ENCODE measurements around the gene GRIK3.

Gene GRIK3

DNA sequence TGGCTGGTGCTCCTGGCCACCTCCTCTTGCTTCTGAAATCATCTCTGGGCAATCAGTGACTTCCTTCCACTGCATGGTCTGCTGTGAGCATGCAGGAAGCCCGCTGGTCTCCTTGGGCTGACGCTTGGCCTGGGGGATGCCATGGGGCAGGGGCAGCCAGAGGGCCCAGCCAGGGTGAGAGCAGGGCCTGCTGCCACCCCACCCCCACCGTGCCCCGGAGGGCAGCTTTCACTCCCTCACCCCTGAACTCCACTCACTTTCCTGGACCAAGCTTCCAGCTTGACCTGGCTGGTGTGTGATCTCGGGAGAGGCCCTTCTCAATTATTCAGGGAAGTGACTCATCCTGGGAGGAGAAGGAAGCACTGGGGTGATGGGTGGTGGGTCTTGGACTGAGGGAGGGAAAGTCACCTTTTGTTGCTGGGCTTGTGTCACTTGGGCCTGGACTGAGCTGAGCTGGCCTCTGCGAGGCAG, 281.4 kb downstream of the GRIK3 start:
- DNase-seq (ENCODE audit: extremely low read depth, low read depth): no peak
- TF ChIP-seq, protein P1, sequence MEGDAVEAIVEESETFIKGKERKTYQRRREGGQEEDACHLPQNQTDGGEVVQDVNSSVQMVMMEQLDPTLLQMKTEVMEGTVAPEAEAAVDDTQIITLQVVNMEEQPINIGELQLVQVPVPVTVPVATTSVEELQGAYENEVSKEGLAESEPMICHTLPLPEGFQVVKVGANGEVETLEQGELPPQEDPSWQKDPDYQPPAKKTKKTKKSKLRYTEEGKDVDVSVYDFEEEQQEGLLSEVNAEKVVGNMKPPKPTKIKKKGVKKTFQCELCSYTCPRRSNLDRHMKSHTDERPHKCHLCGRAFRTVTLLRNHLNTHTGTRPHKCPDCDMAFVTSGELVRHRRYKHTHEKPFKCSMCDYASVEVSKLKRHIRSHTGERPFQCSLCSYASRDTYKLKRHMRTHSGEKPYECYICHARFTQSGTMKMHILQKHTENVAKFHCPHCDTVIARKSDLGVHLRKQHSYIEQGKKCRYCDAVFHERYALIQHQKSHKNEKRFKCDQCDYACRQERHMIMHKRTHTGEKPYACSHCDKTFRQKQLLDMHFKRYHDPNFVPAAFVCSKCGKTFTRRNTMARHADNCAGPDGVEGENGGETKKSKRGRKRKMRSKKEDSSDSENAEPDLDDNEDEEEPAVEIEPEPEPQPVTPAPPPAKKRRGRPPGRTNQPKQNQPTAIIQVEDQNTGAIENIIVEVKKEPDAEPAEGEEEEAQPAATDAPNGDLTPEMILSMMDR (IDR thresholded peaks at IDR 0.05; ENCODE audit: low read depth, low read length, missing control alignments): no peak
- H3K4me3 ChIP-seq (replicated peaks; ENCODE audit: low read depth, low read length): no peak overlapping the region

DNA sequence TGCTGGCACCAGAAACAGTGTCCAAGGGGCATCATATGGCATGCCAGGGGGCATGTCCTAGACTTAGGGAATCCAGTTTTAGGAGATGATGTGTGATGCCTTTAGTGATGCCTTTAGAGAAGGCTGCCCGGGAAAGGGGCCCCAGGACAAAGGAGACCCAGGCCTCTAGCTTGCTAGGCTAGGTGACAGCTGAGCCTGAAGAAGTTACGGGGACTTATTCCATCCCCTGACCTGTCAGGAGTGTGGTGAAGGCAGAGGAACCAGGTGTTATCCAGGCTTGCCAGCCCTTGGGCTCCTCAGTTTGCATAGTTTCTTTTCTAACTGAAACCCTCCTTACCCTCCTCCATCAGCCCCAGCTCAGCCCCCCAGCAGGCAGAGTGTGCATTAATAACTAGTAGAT, 281.9 kb downstream of the GRIK3 start:
- no peak overlapping the region for H3K4me3 ChIP-seq (replicated peaks; ENCODE audit: low read depth, low read length)
- DNase-seq (ENCODE audit: extremely low read depth, low read depth): no peak
- TF ChIP-seq, protein P1 (IDR thresholded peaks at IDR 0.05; ENCODE audit: low read depth, low read length, missing control alignments): no peak

DNA sequence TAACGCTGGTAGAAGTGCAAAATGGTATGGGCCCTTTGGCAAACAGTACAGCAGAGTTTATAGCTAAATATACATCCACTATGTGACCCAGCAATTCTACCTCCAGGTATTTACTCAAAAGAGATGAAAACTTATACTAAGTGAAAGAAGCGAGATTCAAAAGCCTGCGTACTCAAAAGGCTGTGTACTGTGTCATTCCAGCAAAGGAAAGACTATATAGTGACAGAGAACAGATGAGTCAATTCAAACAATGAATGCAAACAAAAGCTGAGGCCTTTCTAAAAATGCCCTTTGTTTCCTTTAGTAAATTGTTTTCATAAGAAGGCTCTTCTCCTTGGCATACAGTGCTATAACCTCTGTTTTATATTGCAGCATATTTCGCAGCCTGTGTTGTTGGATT, 282.8 kb downstream of the GRIK3 start:
- no peak overlapping the region for H3K4me3 ChIP-seq (replicated peaks; ENCODE audit: low read depth, low read length)
- TF ChIP-seq, protein P1 (IDR thresholded peaks at IDR 0.05; ENCODE audit: low read depth, low read length, missing control alignments): no peak
- no peak for DNase-seq (ENCODE audit: extremely low read depth, low read depth)

DNA sequence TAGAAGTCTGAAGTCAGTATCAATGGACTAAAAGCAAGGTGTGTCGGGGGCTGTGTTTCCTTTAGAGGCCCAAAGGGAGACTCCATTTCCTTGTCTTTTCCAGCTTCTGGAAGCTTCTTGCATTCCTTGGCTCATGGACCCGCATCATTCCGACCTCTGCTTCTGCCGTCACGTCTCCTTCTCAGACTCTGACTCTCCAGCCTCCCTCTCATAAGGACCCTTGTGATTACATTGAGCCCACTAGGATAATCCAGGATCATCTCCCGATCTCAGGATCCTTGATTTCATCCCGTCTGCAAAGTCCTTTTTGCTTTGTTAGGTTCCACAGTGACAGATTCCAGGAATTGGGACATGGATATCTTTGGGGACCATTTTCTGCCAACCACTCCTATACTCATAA, 285.8 kb downstream of the GRIK3 start:
- no peak overlapping the region for H3K4me3 ChIP-seq (replicated peaks; ENCODE audit: low read depth, low read length)
- TF ChIP-seq, protein P1 (IDR thresholded peaks at IDR 0.05; ENCODE audit: low read depth, low read length, missing control alignments): no peak
- DNase-seq (ENCODE audit: extremely low read depth, low read depth): no peak
